GM18861 (cell line): ENCODE data around the gene FAM83B.
"Not testable (repeated sequence)": the region's sequence is repeated elsewhere in the genome, so short reads cannot be mapped to it uniquely, and the experiment has no call there.

Source experiments
- ATAC-seq: cut with Tn5 transposase; IDR thresholded peaks from one replicate; pipeline ENCODE4 v1.9.1; 2021; ENCODE audit not compliant: unreplicated experiment

Gene FAM83B

DNA sequence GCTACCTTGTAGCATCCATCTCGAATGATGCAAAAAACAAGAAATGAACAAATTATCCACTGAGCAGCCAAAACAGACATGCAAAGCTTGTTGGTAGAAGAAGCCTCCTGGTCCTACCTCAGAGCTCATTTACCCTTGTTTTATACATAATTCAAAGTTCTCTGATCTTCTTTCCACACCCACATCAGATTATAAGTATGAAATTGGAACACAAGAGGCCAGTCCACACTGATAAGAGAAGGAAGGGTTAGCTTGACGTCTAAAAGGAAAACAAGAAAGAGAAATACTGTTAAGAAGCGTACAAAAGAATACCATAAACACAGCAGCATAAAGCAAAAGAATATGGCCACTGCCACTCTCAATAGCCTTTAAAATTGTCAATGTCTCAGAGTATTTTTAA is 49.7 kb downstream of the FAM83B start:
- ATAC-seq, result no peak

DNA sequence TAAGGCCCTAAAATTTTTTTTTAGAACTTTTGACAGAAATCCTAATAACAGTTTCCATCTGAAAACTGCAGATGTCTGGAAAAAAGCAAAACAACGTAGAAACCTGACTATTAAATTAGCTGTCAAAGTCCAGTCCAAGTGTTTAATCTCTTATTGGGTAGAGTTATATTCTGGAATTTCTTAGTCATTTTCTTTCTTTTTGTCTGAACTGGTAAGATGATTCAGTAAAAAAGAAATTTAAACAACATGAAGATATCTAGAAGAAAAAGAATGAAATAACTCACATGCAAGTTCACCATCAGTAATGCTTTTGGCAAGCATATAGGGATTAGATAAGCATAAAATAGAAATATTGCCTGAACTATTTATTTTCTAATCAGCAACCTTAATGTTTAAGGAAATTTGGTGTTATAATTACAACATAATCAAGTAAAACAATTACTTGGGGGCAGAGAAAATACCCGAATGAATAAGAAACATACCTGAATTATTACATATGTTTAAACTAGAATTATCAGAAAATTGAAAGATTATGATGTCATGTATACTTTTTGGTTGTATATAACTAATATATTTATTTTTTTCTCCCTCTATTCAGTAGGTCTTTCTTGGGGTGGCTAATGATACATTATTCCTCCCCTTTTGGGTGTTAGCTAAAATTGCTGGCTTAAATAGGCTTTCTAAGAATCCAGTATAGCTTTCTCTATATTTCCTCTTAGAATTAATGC is 51.1 kb downstream of the FAM83B start:
- no peak for ATAC-seq

DNA sequence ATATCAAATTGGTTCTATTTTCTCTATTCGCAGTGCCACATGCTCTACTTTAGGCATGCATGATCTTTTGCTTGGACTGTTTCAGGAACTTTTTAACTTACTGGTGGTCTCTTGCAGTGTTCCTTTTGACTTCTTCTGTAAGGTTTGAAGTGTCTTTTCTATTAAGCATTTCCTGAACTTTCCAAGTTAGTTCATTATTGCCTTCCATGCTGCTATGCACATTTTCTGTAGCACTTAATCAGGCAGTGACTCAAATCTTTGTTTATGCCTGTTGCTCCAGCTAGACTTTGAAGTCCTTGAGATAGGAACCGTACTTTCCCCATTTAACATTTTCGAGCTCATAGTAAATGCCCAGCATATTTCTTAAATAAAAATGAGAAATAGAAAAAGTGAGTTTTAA is 52.2 kb downstream of the FAM83B start:
- no peak for ATAC-seq

DNA sequence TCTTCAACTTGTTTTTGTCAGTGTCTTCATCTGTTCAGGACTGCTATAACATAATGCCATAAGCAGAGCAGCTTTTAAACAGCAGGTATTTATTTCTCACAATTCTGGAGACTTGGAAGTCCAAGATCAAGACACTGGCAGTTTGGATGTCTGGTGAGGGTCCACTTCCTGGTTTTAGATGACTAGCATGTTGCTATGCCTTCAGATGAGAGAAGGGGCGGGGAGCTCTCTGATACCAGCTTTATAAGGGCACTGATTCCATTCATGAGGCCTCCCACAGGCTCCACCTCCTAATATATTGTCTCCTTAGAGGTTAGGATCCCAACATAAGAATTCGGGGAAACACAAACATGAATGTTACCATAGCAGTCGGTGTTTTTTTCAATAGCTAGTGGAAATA is 52.9 kb downstream of the FAM83B start:
- ATAC-seq, result no peak

DNA sequence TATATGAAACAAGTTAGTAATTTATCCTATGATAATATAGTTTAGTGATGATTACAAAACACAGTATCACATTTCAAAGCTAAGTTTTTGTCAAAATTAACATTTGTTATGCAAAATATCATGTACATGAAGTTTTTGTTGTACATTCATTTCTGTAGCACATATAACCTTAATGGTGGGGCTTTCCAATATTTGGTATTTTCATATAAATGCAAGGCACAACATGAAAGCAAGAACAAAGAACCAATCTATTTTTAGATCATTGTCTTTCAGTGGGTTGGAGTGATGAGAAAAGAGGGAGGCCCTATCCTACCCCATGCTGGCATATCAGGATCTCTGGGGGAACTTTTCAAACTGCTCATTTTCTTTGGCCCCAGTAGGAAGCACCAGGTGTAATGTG is 53.4 kb downstream of the FAM83B start:
- ATAC-seq, result no peak

DNA sequence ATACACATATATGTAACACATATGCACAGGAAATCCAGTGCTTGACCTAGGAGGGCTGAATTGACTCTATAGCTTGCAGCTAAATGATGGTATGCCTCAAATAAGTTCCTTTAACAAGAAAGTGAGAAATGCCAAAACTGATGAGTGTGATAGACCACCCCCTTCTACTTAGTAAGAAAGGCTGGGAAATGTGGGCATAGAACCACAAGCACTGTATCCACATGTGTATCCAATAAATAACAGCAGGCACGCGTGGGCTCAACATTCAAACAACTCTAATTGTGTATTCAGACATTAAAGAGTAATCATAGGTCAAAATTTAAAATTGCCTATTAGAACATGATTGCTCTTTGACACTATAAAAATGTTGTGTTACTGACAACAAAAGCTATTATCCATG is 54.1 kb downstream of the FAM83B start:
- no peak for ATAC-seq

DNA sequence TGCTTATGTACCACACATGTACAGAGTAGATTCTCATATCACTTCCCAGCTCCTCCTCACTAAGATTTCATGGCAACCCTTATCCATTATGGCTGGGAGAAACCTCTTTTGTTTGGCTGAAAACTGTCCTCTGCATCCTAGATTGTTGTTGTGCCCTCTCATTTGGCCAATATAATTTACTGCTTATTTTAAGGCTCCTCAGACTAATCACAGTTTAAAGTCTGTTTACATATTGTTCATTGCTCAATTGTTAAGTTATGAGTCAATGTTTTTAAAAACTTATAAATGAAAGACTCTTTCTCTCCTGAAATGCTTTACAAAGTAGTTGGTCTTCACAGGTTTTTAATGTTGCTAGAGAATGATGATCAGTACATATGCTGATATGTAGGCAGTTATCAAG is 57.3 kb downstream of the FAM83B start:
- no peak for ATAC-seq

DNA sequence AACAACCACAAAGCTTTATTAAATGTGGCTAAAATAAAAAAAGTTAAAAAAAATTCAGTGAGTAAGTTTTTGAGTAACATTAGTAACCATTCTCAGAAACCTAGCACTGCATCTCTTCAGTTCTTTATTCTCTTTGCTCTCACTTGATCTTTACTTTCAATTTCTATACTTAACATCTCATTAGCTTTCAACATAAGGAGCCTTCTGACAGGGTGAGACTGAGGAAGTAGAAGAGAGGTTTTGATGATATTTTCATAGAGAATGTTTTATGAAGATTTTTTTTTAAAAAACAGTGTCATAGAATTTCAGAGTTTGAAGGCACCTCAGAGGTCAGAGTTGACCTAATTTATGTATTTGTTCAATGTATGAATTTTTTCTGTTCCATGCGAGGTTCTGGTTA is 60.8 kb downstream of the FAM83B start:
- no peak for ATAC-seq

DNA sequence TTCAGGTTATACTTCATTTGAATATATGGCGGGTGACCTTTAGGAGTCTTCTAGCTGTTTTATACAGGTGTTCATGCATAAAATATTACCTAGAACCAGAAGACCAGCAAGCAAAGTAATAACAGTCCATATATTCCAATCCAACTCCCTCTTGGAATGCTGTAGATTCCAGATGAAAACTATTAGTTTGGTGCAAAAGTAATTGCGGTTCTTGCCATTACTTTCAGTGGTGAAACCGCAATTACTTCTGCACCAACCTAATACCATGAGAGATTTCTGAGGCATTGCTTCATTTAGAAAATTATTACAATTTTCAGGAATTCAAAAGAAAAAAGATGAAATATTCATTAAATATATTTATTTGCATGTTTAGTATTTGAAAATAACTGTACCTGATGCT is 62.6 kb downstream of the FAM83B start:
- no peak for ATAC-seq

DNA sequence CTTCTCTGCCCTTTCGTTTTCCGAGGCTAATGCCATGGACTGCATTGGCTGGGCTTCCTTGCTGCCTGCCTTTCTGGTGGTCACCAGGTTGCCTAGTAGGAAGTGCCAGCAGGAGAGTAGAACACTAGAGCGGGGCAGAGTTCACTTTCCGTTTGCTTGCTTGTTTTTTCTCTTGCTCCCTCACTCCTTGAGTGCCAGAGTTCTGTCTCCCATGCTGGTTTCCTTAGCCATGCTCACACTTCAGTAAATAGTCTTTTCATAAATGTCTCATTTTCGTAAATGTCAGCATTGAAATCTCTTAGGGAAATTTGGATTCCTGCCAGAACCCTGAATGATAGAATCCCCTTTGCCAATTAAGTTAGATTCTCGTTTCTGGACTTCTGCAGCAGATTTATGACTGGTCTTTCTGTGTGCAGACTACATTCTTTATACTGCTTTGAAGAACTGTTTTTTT is 63.9 kb downstream of the FAM83B start:
- ATAC-seq, result no peak

DNA sequence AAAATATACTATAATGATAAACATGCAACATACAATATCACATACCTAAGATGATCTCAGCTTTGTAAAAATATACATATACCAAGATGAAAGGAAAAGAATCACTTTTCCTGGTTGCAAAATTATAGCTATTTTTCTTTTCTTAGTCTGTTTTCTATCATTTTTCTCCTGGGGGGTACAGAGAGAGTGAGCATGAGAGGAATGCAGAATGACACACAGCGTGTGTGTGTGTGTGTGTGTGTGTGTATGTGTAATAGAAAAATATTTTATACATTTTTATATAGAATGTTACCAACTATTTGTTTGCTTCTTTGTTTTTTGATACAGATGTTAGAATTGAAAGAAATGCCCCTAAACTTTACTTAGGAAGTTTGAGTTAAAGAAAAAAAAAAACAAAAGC is 64.3 kb downstream of the FAM83B start:
- ATAC-seq, result no peak

DNA sequence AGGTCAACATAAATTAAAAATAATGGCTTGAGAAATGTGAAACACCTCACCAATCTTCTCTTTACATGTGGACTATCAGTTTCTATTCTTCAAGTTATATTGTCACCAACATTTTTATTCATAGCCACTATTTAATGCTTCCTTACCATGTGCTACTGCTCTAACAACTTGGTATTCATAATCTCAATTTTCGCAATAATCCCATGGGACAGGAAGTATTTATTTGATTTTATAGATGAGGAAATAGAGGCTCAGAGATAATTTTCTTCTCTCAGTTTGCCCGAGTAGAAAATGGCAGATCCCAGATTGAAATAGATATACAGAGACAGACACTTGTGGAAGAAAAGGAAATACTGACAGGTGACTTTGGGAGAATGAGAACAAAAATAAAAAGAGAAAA is 66.6 kb downstream of the FAM83B start:
- ATAC-seq, result no peak

DNA sequence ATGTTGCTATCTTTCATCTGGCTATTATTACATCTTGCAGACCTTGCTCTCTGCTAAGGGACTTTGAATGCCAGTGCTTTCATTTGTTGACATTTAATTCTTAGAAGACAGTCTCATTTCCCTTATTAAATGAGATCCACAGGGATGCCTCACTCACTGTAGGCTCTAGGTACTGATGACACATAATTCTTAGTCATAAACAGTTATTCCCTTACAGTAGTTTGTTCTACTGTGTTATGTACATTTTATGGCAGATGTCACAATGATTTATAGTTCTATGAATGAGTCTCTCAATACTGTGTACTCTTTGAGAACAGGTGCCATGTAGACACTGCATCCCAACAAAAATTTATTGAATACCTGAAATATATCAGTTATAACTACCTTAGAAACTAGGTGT is 70.3 kb downstream of the FAM83B start:
- no peak for ATAC-seq

DNA sequence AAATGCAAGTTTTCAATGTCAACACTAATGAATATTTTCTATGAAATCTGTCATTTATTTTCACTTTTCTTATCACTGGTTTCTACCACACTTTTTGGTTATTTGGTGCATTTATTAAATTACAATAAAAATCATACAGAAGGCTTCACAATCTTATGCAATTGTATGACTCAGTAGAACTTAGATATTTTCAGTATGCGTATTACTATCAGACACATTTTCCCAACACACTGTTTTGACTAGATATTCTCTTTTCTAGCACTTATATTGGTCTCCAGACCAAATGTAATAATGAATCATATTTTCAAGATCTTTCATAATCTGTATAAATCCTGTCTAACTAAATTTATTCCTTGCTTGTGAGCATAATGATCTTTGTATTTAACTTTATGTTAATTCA is 74.1 kb downstream of the FAM83B start:
- ATAC-seq, result no peak

DNA sequence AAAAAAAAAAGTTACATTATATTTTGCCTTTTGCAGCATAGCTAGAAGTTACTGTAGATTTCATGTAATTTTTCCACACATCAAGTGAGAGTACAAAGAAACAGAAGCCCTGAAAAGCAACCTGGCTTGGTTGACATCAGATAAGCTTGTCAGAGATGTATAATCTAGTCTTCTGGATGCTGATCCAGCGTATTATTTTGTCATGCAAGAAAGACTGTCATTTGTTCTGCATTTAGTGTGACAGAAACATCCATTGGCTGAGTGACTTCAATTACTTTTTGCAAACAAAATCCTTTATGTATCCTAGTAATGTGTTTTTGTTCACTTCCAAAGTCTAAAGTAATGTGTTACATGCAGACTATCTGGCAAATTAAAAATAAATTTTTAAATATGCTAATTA is 75.3 kb downstream of the FAM83B start:
- ATAC-seq, result no peak

DNA sequence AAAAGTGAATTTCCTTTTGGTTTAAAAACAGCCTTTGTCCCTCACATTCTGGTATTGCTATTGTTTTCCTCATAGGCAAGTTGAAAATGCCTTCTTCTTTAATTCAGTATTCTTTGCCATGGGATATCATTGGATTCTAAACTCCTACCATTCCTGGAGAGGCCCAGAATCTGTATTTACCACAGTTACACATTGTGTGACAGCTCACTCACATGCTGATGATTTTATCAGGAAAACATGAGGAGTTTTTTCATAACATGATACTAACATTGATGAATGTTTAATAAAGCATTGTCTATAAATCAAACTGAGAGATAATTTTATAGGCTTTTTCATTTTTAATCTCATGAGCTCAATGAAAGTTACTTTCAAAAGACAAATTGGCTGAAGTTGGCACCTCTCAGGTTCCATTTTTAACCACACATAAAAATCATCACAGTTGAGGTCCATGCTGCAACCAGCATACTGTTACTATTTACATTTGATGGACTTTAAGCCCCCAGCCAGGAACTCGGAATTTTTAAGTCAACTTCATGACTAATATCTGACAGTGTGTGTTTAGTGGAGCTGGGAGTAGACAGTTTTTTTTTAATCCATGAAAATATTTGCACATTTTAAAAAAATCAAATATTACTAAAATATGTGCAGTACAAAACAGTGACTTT is 82.8 kb downstream of the FAM83B start:
- no peak for ATAC-seq

DNA sequence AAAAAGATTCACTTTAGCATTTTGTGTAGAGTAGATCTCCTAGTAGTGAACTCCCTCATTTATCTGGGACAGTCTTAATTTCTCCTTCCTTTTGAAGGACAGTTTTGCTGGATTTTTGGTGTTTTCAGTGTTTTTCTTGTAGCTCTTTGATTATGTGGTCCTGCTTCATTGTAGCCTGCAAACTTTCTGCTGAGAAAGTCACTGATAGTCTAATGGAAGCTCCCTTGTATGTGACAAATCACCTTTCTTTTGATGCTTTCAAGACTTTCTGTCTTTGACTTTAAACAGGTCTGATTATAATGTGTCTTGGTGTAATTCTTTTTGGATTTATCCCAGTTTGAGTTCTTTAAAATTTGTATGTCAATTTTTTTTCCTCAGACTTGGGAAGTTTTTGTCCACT is 86.1 kb downstream of the FAM83B start:
- no peak for ATAC-seq

DNA sequence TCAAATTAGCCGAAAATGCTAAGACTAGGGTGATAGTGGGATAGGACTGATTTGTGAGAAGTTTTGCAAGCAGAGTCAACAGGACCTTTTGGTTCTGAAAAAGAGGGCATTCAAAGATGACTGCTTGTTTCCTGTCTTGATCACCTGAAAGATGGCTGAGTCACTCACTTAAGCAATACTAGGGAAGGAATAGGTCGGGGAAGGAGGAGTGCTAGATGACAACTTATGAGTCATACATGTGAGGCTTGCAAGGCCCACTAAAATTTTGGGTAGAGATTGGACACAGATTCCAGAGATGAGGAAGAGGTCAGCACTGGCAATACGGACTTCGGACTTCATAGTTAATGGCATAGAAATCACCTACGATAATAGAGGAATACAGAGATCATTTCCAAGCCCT is 89.2 kb downstream of the FAM83B start:
- no peak for ATAC-seq

DNA sequence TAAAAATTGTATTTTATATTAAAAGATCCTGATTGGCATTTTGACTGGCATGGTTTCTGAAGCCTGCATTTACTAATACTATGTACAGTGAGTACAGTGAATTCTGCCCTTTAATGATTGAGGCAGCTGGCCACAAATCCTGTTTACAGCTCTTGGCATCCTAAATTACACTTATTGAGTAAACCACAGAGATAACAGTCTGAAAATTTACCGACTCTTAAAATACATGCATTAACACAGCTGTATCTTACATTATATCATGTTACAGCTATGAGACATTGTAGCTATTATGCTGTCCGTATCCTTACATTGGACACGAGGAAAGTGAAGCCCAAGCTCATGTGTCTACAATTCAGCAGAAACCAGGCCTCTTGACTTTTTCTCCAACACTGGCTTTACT is 90.8 kb downstream of the FAM83B start:
- ATAC-seq, result no peak

DNA sequence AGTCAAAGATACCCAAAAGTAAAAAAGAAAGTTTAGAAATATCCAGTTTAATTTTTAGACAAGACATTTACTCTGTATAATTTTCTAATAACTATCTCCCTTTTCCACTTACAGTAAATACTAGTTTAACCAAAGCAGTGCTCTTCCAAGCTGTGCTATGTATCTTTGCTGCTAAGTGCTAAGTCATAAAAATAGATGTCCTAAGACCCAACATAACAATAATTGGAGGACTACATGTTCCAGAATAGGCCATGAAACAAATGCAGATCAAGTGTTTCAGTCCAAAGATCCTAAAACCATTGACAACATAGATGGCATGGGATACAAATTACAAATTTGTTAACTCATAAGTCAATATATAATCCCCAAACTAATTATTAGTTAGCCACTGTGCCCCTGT is 111.1 kb downstream of the FAM83B start:
- no peak for ATAC-seq

DNA sequence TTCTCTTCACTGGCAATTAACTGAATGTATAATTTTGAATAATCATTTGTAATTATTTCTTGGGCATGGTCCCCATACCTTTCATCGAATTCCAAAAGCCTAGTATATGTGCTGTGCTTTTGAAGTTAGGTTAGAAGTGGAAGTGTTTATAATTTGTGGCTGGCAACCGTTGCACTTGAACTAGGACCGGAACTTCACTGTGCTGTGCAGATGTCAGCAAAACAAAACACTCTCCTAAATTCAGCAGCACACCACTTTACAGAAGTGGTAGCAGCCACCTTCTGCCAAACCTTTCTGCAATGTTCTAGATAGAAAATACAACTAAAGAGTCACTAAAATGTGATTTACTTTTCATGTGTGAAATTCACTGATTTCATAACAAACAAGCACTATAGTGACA is 111.9 kb downstream of the FAM83B start:
- no peak for ATAC-seq

DNA sequence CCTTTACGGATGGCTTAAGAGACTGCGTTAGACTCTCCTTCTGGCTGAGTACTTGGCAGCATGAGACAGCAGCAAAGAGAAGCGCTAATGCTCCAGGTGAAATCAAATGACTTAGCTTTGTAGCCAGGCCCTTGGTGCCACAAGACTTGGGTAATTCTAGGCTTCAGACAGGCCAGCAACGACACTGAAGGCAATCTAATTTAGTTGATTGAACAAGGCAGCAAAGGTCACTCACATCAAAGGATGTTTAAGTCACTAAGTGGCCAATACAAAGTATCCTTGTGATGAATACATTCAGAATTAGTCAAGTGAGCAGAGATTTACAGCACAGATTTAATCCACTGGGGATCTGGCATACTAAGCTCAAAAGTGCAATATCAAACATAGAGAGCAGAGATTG is 113.2 kb downstream of the FAM83B start:
- no peak for ATAC-seq

DNA sequence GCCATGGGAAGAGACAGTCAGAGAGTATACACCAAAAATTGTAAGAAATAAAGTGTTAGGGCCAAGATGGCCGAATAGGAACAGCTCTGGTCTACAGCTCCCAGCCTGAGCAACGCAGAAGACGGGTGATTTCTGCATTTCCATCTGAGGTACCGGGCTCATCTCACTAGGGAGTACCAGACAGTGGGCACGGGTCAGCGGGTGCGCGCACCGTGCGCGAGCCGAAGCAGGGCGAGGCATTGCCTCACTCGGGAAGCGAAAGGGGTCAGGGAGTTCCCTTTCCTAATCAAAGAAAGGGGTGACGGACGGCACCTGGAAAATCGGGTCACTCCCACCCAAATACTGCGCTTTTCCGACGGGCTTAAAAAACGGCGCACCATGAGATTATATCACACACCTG is 114.8 kb downstream of the FAM83B start:
- not testable (repeated sequence) for ATAC-seq
